GM19467 (cell line): ENCODE results near the gene ICAM1.
"Not testable (repeated sequence)": the region's sequence is repeated elsewhere in the genome, so short reads cannot be mapped to it uniquely, and the experiment has no call there.

Source experiments
- ATAC-seq: cut with Tn5 transposase; IDR thresholded peaks from one replicate; pipeline ENCODE4 v1.9.1; 2021; ENCODE audit warnings: mild to moderate bottlenecking, moderate library complexity; ENCODE audit not compliant: unreplicated experiment

Gene ICAM1

GRCh38 chr19:10241826-10242449 lies 29.0 kb upstream of the ICAM1 start:
- not testable (repeated sequence) for ATAC-seq

- no peak for ATAC-seq
Observed at GRCh38 chr19:10243606-10244005, 27.3 kb upstream of the ICAM1 start.

GRCh38 chr19:10245189-10245939 lies 25.6 kb upstream of the ICAM1 start:
- no peak for ATAC-seq

GRCh38 chr19:10246511-10246910 lies 24.4 kb upstream of the ICAM1 start:
- no peak for ATAC-seq

- peak; percentile 81 for ATAC-seq
Observed at GRCh38 chr19:10251792-10252694, 18.9 kb upstream of the ICAM1 start, which contains the start of gene MRPL4. MRPL4 (plus strand) TSS chr19:10252214; CDS start chr19:10252254, 40 bp downstream.

- no peak for ATAC-seq
Observed at GRCh38 chr19:10252707-10253106, 18.2 kb upstream of the ICAM1 start.

GRCh38 chr19:10254244-10254643 lies 16.7 kb upstream of the ICAM1 start:
- no peak for ATAC-seq

GRCh38 chr19:10255358-10255757 lies 15.6 kb upstream of the ICAM1 start:
- no peak for ATAC-seq

GRCh38 chr19:10256551-10256950 lies 14.4 kb upstream of the ICAM1 start:
- ATAC-seq: no peak

- ATAC-seq: no peak
Observed at GRCh38 chr19:10256970-10257615, 13.8 kb upstream of the ICAM1 start.

- no peak for ATAC-seq
Observed at GRCh38 chr19:10258080-10258710, 12.7 kb upstream of the ICAM1 start.

GRCh38 chr19:10259162-10259905 lies 11.6 kb upstream of the ICAM1 start:
- ATAC-seq: no peak

GRCh38 chr19:10260141-10260584 lies 10.8 kb upstream of the ICAM1 start:
- ATAC-seq: no peak

- ATAC-seq: no peak
Observed at GRCh38 chr19:10262771-10263170, 8.1 kb upstream of the ICAM1 start.

GRCh38 chr19:10266706-10267105 lies 4.2 kb upstream of the ICAM1 start:
- ATAC-seq: no peak

- ATAC-seq: no peak
Observed at GRCh38 chr19:10268071-10268470, 2.8 kb upstream of the ICAM1 start.

- peak; percentile 37 for ATAC-seq
Observed at GRCh38 chr19:10269333-10270179, 1.4 kb upstream of the ICAM1 start.

- peak; percentile 27 for ATAC-seq
Observed at GRCh38 chr19:10270180-10270615, 722 bp upstream of the ICAM1 start.
